ENCODE data around the gene NEK4.

Gene NEK4

DNA sequence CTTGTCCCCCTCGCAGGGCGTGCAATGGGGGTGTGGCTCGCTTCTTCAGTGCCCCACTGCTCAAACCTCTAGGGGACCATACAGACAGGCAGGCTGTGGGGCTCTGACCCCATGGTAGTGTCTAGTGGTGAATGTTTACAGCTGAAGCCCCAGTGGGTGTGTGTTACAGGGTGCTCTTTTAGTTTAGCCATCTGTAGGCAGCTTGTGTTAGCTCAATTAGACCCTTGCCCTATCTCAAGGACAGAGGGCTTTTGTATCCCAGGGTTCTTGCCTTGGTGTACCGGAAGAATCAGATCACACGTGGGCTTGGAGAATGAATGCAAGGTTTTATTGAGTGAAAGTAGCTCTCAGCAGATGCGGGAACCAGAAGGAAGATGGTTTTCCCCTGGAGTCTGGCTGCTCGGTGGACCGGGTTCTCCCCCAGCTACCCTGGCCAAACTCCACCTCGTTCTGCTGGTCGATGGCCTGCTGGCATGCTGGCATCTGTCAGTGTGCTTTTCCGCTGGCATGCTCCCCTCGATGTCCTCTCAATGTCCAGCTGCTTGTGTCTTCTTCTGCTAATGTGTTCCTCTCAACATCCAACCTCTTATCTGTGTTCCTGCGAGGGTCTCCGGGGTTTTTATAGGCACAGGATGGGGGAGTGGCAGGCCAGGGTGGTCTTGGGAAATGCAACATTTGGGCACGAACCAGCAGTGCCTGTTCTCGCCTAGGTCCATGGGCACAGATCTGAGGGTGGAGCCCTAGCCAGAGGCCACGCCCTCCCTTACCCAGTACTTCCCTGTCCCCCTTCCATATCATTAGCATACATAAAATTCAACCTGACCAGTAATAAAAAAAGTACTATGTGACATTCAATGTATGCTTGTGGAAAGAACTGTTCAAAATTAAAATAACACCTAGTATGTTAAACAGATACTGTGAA is 58.2 kb downstream of the NEK4 start:
- no peak for DNase-seq

DNA sequence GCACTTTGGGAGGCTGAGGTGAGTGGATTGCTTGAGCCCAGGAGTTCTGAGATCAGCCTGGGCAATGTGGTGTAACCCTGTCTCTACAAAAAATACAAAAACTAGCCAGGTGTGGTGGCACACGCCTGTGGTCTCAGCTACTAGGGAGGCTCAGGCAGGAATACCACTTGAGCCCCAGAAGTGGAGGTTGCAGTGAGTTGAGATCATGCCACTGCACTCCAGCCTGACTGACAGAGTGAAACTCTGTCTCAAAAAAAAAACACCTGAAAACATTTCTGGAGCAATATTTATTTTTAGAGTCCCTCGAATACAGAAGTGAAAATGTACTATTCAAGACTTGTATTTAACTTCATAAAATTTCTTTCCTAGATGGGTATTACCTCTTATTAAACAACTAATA is 60.2 kb downstream of the NEK4 start:
- intact Hi-C loops (cut with DNase I), result no loop called here

More for the DNA sequence above, 58.2 kb downstream of the NEK4 start:
- intact Hi-C loops (cut with DNase I), result no loop called here

DNA sequence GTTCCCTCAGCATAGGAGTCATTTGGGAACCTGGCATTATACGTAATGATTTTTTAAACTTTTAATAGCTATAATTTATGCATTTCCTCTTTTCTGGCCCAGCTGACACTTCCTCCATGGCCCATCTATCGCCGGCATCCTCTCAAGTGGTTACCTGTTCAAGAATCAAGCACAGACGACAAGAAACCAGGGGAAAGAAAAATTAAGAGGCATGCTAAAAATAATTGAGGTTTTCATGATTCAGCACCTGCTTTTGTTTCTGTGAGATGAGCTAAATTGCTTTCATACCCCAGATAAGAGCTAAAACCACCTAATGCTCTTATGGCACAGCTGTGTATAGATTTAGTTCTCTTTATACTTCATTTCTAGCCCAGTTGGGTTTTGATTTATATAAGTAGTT is 63.2 kb downstream of the NEK4 start:
- intact Hi-C loops (cut with DNase I), result no loop called here
- DNase-seq, result no peak

More for the DNA sequence above, 60.2 kb downstream of the NEK4 start:
- no peak for DNase-seq

DNA sequence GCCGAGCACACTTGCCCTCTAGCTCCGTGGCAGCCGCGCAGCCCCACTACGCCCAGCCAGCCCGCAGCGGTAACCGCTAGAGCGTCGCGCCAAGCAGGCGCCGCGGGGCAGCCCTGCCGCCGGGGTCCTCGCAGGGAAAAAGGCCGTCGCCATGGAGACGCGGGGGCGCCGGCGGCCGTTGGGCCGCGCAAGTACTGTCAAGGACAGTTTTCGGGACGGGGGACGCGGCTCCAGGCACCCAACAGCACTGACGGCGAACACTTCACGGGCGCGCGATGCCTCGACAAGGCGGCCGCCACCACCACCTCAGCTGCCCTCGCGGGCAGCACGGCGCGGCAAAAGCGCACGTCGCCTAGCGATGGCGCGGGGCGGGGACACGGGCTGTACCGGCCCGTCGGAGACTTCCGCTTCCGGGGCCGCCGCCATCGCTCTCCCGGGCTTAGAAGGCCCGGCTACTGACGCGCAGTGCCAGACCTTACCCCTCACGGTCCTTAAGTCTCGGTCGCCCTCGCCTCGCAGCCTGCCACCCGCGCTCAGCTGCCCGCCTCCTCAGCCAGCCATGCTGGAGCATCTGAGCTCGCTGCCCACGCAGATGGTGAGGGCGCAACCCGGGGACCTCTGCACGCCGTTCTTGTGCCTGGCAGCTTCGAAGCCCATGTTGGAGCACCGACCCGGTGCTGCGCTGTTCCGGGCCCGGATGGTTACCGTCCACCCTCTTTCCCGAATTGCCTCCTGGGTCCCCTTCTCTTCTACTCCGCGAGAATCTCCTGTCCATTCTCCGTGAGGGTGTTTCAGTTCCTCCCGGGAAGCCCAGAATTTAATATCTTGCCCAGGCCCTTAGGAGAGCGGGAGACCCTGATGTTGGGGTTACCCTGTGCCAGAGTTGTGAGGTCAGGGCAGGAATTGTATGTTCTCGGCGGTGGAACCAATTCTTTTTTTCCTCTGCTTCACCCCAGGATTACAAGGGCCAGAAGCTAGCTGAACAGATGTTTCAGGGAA is 64.8 kb downstream of the NEK4 start, which contains the start of the genes GLT8D1 and SPCS1:
Gene GLT8D1 (minus strand): TSS at position 104 of the 999 bp plus-strand sequence. CDS start 5,331 bp downstream, outside the sequence.
Gene SPCS1 (plus strand): TSS at position 419 of the 999 bp plus-strand sequence. CDS start 141 bp downstream, at position 560.
- DNase-seq, result peak; percentile 74 to 95 (median 90)
- intact Hi-C loops (cut with DNase I), result no loop called here

DNA sequence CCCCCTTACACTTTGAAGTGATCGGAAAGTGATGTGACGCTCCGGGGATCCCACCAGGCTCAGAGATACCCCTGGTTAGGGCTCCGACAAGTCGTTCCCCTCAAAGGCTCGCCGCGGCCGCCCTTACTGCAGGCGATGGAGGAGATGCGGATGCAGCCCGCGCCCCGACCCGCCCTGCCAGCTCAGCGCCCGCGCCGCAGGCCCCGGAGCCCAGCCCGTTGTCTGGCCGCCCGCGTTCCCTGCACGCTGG is 65.4 kb downstream of the NEK4 start:
- intact Hi-C loops (cut with DNase I), result no loop called here
- DNase-seq, result no peak

DNA sequence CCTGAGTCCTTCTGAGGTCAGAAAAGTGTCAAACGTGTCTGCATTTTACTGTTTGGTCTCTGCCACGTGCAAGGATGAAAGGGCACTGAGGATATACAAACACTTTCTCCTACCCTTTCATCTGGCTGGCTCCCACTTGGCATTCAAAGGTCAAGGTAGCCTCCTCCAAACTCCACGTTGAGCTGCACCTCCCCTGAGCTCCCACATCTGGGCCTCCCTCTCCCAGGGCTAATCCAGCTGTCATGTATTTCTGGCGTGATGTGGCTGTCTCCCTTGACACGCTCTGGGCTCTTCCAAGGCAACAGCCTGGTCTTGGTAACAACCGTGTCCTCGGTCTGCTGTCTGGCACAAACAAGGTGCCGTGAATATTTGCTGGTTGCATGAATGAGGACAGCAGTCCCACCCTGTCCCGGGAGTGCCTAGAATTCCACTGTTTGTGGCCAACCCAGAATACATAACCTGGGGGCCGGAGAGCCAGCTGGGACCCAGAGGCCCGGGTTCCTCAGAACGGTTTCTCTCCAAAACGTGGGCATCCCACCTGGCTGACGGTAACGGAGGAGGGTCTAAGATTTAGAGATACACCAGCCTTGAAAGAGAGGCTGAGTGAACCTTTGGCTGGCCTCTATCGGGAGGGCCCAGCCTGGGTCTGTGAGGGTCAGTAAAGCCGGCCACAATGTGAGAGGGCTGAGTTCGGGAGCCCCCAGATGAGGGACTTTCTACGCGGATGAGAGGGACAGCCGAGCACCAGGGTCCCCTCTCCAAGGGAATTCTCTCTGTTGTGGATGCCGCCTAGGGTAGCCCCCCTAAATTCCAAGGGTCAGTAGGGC is 65.9 kb downstream of the NEK4 start:
- peak in 1 of 42 donors; percentile 8 for DNase-seq
- intact Hi-C loops (cut with DNase I), result no loop called here

DNA sequence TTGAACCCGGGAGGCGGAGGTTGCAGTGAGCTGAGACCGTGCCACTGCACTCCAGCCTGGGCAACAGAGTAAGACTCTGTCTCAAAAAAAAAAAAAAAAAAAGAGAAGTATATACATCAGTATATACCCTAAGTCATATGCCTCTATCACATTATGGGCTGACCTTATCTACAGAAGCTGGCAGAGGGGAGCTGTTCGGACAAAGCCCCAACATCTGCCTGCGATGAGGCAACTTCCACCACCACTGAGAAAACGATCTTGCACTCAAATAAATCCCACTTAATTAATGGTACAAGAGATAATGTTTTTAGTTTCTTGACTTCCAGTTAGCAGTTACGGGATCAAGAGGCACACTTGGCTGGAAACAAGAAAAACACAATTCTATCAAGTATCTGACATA is 67.4 kb downstream of the NEK4 start:
- intact Hi-C loops (cut with DNase I), result no loop called here
- DNase-seq, result no peak

DNA sequence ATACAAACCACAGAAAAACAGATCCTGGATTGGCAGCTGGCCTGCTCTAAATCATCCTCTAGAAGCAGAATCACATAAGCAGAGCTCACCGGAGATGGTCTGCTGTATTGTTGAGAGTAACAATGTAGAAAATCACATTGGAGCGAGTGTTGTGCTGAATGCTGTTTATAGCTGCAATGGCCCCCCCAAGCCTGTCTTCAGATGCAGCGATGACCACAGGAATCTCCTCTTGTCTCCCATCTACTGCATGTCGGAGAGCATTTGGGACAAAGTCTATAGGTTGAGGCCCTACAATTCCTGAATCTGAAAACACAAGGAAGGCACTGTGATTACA is 73.1 kb downstream of the NEK4 start:
- intact Hi-C loops (cut with DNase I), result no loop called here
- no peak for DNase-seq

DNA sequence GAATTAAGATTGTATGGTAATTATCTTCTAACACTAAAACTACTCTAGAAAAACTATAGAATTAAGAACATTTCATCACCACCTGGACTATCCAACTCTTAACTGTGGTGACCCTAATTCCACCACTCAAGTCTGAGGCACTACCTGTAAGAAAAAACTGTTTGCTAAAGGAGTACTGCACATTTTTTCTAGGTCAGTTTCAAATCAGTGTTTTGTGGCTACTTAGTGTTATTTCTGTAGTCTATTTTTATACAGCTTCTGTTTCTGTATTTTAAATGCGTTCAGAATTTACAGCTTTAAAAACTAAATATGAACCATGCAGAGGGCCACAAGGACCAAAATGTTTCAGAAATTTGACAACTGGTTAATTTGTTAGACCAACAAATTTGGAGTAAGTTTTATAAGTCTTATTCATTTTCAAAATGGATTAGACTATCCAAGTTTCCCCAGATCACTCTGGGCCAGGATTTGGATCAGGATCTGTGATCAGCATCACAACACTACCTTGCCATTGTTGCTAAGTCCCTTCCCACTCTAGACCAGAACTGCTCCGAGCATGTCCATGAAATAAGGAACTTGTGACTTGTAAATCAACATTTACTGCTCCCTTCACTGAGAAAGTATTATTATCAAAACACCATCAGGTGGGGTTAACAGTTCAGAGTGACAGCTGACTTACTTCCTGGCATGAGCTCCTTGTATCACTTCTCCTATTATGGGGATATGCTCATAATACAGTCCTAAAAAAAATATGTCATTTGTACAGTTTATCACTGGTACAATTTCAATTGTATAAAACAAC is 73.7 kb downstream of the NEK4 start:
- no peak for DNase-seq
- intact Hi-C loops (cut with DNase I), result no loop called here

DNA sequence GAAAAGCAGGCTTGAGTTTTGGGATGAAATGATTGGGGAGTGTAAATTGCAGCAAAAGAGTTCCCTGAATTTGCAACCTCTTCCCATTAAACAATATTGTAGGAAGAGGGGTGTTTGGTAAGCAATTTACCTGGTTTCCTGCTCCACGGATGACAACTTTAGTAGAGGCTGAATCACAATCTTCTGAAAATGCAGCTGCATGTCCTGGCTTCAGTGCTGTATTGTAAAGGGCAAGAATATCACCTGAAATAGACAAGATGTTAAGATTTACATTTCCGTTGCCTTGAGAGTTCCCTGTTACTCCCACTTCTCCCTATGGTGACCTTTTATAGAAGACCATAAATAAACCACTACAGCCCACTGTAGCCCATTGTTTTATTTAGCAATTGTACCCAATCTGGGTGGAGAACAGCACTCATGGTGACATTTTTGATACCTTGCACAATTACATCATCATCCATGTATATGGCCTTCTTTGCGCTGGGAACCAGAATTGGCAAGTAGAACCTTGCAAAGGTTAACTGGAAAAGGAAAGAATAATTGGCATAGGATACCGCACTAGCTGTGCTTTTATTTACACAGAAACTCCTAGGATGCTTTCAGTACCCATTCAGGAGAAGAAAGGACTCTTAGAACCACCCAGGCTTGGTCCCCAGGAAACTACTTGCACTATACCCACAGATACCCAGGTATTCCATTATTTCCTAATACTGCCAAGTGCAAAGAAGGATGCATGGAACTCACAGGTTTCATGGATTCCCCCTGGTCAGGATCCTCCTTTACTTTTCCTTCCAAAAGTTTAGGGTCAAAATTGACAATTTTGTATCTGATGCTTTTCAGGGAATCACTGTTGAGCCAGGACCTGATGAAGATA is 74.7 kb downstream of the NEK4 start:
- intact Hi-C loops (cut with DNase I), result no loop called here
- DNase-seq, result no peak

DNA sequence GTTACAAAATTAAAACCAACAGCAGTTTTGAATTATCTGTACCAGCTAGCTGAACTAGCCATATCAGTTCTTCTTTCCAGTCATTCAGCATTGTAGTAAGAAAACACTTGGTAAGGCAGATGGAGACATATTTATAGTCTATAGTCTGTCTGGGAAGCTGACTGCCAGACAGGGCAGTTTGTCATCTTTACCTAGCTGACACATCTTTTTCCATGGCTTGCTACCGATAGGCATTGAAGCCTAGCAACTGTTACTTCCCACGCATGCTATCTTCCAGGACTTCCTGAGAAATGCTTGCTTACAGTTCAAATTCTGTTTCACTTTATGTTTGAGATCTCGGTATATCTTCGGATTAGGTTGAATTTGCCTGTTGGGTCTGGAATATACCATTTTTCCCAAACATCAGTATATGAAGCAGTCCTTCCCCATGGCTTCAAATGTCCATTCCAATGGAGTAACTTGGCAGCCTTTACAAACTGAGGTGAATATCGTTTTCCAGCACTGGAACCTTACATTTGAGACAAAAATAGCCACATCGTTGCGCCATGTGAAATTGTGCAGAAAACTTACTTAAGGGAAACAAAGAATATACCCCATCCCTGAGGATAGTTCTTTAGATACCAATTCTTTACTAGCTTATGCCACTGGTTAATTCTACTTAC is 76.1 kb downstream of the NEK4 start:
- no peak for DNase-seq
- intact Hi-C loops (cut with DNase I), result no loop called here

DNA sequence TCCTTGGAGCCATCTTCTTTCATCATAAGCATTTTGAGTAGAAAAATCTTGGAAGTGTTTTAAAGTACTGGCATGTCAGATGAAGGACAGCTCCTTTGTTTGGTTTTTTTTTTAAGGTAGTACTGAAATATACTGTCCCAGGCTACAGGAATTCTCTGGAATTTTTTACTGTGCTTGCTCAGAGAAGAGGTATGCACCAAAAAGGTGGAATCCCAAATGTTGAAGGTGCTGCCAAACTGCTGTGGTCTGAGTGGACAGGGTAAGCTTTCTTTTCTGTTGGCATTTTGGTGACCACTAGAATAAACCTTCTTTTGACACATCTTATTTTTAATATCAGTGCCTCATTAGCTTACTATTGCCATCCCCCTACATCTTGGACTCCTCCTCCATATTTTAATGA is 77.7 kb downstream of the NEK4 start:
- no peak for DNase-seq
- intact Hi-C loops (cut with DNase I), result no loop called here

DNA sequence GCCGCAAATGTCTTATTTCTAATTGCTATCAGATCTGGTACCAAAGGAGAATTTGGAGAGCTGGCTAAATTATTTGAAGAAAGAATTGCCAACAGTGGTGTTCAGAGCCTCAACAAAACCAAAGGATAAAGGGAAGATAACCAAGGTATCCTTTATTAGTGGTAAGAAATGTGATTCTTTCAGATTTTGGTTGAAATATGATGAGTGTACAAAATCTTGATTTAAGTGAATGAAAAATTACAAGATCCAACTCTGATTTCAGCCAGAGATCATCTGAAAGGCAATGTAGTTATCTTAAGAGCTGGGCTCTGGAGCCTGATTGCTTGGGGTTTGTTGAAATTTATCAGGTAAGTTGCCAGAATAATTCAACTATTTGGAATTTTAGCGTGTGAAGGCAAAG is 80.2 kb downstream of the NEK4 start:
- DNase-seq, result no peak
- intact Hi-C loops (cut with DNase I), result no loop called here

DNA sequence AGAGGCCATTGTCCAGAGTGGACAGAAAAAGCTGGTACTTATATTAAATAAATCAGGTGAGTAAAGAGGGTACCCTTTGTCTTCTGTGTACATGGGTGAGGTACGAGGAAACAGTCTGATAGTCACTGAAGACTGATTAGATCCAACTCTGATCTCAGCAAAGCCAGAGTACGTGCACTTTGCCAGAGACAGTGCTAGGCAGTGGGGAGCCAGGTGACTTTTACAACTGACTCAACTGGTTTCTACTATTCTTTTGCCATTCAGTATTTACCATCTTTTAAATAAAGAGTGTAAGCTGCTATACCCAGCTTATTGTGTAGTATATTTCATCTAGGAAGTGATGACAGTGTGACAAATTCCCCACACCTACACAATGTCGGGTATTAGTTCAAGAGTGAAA is 81.6 kb downstream of the NEK4 start:
- no peak for DNase-seq
- intact Hi-C loops (cut with DNase I), result loop anchor here (5.0 to 10.0 kb wide), 2 partner anchors 214 to 358 kb away; partner anchors contain the start of gene SFMBT1

DNA sequence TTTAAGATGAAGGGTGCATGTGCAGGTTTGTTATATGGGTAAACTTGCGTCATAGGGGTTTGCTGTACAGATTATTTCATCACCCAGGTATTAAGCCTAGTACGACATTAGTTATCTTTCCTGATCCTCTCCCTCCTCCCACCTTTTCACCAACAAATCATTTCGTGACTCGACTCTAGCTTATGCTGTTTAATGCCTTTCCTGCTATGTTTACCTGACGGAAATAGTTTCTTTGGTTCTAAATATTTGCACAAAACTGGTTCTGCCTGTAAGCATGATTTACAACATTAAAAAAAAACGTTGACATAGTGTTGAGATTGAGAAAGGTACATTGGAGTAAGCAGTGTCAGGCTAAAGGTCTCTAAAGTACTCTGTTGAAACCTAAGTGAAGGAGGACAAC is 82.5 kb downstream of the NEK4 start:
- DNase-seq, result no peak
- intact Hi-C loops (cut with DNase I), result loop anchor here (5.0 to 10.0 kb wide), 2 partner anchors 213 to 359 kb away; partner anchors contain the start of gene SFMBT1
